SK-N-MC (cell line): ENCODE measurements around the gene GLUD1.
A peak's percentile ranks its signal among the peaks of the same experiment; 100 is the strongest.
"Not testable (repeated sequence)": the region's sequence is repeated elsewhere in the genome, so short reads cannot be mapped to it uniquely, and the experiment has no call there.

Experiments used
- DNase-seq: peaks from one replicate; pipeline ENCODE4 v3.0.0-alpha.2; 2011; ENCODE audit warnings: low read depth, low spot score
- H3K27ac ChIP-seq: fragments of 200-600 bp; sonication (generic); 2 replicates; pipeline ENCODE4 v1.5.1; 2016; ENCODE audit warnings: mixed run types
- H3K36me3 ChIP-seq: fragments of 200-600 bp; sonication (generic); 2 replicates; pipeline ENCODE4 v1.6.1; 2017; ENCODE audit warnings: antibody characterized with exemption, low read length, mixed read lengths; ENCODE audit not compliant: insufficient read depth
- H3K4me3 ChIP-seq: fragments of 200-600 bp; sonication (generic); 2 replicates; pipeline ENCODE4 v1.5.1; 2016
- H3K9ac ChIP-seq: fragments of 200-600 bp; sonication (generic); 2 replicates; pipeline ENCODE4 v1.8.0; 2017; ENCODE audit warnings: mixed run types, mixed read lengths; ENCODE audit not compliant: insufficient read length
- H3K9me3 ChIP-seq: fragments of 200-600 bp; sonication (generic); 2 replicates; pipeline ENCODE4 v1.6.1; 2017; ENCODE audit warnings: low read depth, mild to moderate bottlenecking, antibody characterized with exemption, low read length, moderate library complexity, mixed read lengths
- EZH2 ChIP-seq: fragments of 200-600 bp; sonication (generic); IDR thresholded peaks from one replicate; pipeline ENCODE4 v1.6.1; 2017; ENCODE audit warnings: antibody characterized with exemption
- FOXP2 ChIP-seq: optimal IDR thresholded peaks from 2 replicates; pipeline ENCODE3; 2011; ENCODE audit warnings: mild to moderate bottlenecking, moderate library complexity; ENCODE audit not compliant: insufficient read depth; ENCODE audit errors: extremely low read length, control extremely low read depth
- POLR2AphosphoS5 ChIP-seq: IDR thresholded peaks from 2 replicates; pipeline ENCODE4 v1.6.1; 2012; ENCODE audit warnings: mild to moderate bottlenecking, low read depth, low read length, borderline replicate concordance

Gene GLUD1

GRCh38 chr10:87089746-87090145 lies 4.9 kb downstream of the GLUD1 start:
- DNase-seq = no peak
- H3K4me3 ChIP-seq = no peak overlapping the region

GRCh38 chr10:87085537-87085936 lies 9.1 kb downstream of the GLUD1 start:
- no peak overlapping the region for H3K9ac ChIP-seq
- no peak overlapping the region for H3K4me3 ChIP-seq
- TF ChIP-seq FOXP2 (no peak), EZH2 (no peak), POLR2AphosphoS5 (no peak)
- no peaks in the 10 kb centered on the region for H3K36me3 ChIP-seq
- H3K27ac ChIP-seq = no peak overlapping the region
- no peak for DNase-seq
- H3K9me3 ChIP-seq = no peaks in the 10 kb centered on the region

More at GRCh38 chr10:87089746-87090145, 4.9 kb downstream of the GLUD1 start:
- no peak overlapping the region for H3K27ac ChIP-seq
- H3K36me3 ChIP-seq = no peaks in the 10 kb centered on the region
- TF ChIP-seq FOXP2 = no peak
- no peak for TF ChIP-seq POLR2AphosphoS5
- no peak for TF ChIP-seq EZH2
- no peak overlapping the region for H3K9ac ChIP-seq
- no peaks in the 10 kb centered on the region for H3K9me3 ChIP-seq

- H3K27ac ChIP-seq = peak overlapping the region; percentile 70; the same call in 1 of the 2 replicates
- 0 out of 2 replicates have a peak overlapping the region, but pooled peaks have one; percentile 9 for H3K4me3 ChIP-seq
- H3K9me3 ChIP-seq, H3K9ac ChIP-seq, DNase-seq, H3K36me3 ChIP-seq: not testable (repeated sequence)
Measured at GRCh38 chr10:87084291-87084782, 10.3 kb downstream of the GLUD1 start.

GRCh38 chr10:87083576-87084290 lies 10.9 kb downstream of the GLUD1 start:
- DNase-seq, H3K9ac ChIP-seq, H3K9me3 ChIP-seq, H3K4me3 ChIP-seq, H3K36me3 ChIP-seq: not testable (repeated sequence)
- H3K27ac ChIP-seq = peak overlapping the region; percentile 70; the same call in 1 of the 2 replicates

- H3K4me3 ChIP-seq, DNase-seq, H3K27ac ChIP-seq, H3K9ac ChIP-seq, H3K36me3 ChIP-seq, H3K9me3 ChIP-seq: not testable (repeated sequence)
Measured at GRCh38 chr10:87082219-87082618, 12.4 kb downstream of the GLUD1 start.

GRCh38 chr10:87081574-87081973 lies 13.1 kb downstream of the GLUD1 start:
- not testable (repeated sequence) for H3K9ac ChIP-seq, H3K9me3 ChIP-seq, H3K27ac ChIP-seq, H3K4me3 ChIP-seq, H3K36me3 ChIP-seq, DNase-seq

- not testable (repeated sequence) for H3K27ac ChIP-seq, H3K9ac ChIP-seq, DNase-seq, H3K9me3 ChIP-seq, H3K36me3 ChIP-seq, H3K4me3 ChIP-seq
Measured at GRCh38 chr10:87080621-87081020, 14.0 kb downstream of the GLUD1 start.

- Histone ChIP-seq H3K27ac (no peak overlapping the region), H3K36me3 (no peaks in the 10 kb centered on the region; the same call in 1 of the 2 replicates), H3K9me3 (no peaks in the 10 kb centered on the region), H3K9ac (no peak overlapping the region), H3K4me3 (no peak overlapping the region)
- TF ChIP-seq EZH2 (no peak), FOXP2 (no peak)
- no peak for DNase-seq
Measured at GRCh38 chr10:87079106-87079836, 15.4 kb downstream of the GLUD1 start.

GRCh38 chr10:87076421-87076820 lies 18.2 kb downstream of the GLUD1 start:
- H3K4me3 ChIP-seq, H3K27ac ChIP-seq, H3K36me3 ChIP-seq, H3K9ac ChIP-seq, H3K9me3 ChIP-seq, DNase-seq: not testable (repeated sequence)
